Heart right ventricle (tissue), 16 donors: ENCODE results near the gene ZNF385C. TPM values are rescaled to one million over a fixed set of nuclear protein-coding genes. Genes with fewer than 3 reads are reported as not detected.
"Not testable (repeated sequence)": the region's sequence is repeated elsewhere in the genome, so short reads cannot be mapped to it uniquely, and the experiment has no call there.

Experiments used
- ATAC-seq, 8 donors: fragments of 200-7000 bp; cut with Tn5 transposase; one replicate each; pipeline ENCODE4 v1.9.1; 2020; ENCODE audit warnings: mild to moderate bottlenecking in 8 of 8, moderate library complexity in 8 of 8, moderate number of reproducible peaks in 1 of 8
- DNase-seq, 2 donors: peaks; one replicate each; pipeline ENCODE4 v3.0.0-alpha.2; 2020
- H3K27ac ChIP-seq, 10 donors: fragments of 200-600 bp; sonication (generic) in 2 of 10; one replicate each; pipeline versions ENCODE4 v1.5.0 to v1.8.0; 2020 to 2022; ENCODE audit warnings: mild to moderate bottlenecking in 3 of 10
- H3K27me3 ChIP-seq, 7 donors: fragments of 200-600 bp; one replicate each; pipeline ENCODE4 v1.8.0; 2021 to 2022; ENCODE audit warnings: mild to moderate bottlenecking in 2 of 7
- H3K36me3 ChIP-seq, 9 donors: fragments of 200-600 bp; sonication (generic) in 1 of 9; one replicate each; pipeline versions ENCODE4 v1.5.0 to v1.8.0; 2020 to 2022; ENCODE audit warnings: mild to moderate bottlenecking in 2 of 9
- H3K4me1 ChIP-seq, 9 donors: fragments of 200-600 bp; sonication (generic) in 1 of 9; one replicate each; pipeline versions ENCODE4 v1.5.0 to v1.8.0; 2020 to 2022; ENCODE audit warnings: mild to moderate bottlenecking in 4 of 9
- H3K4me3 ChIP-seq, 10 donors: fragments of 200-600 bp; sonication (generic) in 2 of 10; one replicate each; pipeline versions ENCODE4 v1.5.0 to v1.8.0; 2020 to 2022; ENCODE audit warnings: mild to moderate bottlenecking in 7 of 10, moderate library complexity in 2 of 10
- H3K9me3 ChIP-seq, 11 donors: fragments of 200-600 bp in 10 of 11; sonication (generic) in 2 of 11; one replicate each; pipeline versions ENCODE4 v1.5.0 to v1.8.0; 2013 to 2022; ENCODE audit warnings: mild to moderate bottlenecking in 2 of 11, control low read depth in 1 of 11, moderate library complexity in 1 of 11
- WGBS, 2 donors: extraction: QIAGEN DNeasy Blood & Tissue Kit; methylation state at CpG; one replicate each; pipeline ENCODE4 v1.1.7; 2013; ENCODE audit warnings: inconsistent platforms in 1 of 2; 5-methylcytosine and 5-hydroxymethylcytosine counted together
- intact Hi-C, 10 donors: fragments of 100-400 bp; cut with DNase I; formaldehyde crosslinking; loops; one replicate each; pipeline versions ENCODE4 v1.11.1 to v1.14.2; 2022
- long read RNA-seq, 3 donors: library from polyadenylated mRNA; unstranded; transcript quantifications; one replicate each; pipeline ENCODE4 v2.0.0, GENCODE V29; 2020 to 2021
- polyA plus RNA-seq, 2 donors: library from polyadenylated mRNA; stranded (reverse); fragments of 200-250 nt; gene quantifications; one replicate each; pipeline ENCODE4 v1.2.3, GENCODE V29; 2013
- total RNA-seq, 10 donors: library from RNA; stranded (reverse); fragmentation: NEBNext Ultra II Directional in 3 of 10; extraction: Animal tissue kit (Norgen Biotek cat#: 25700) in 3 of 10; gene quantifications; one replicate each; pipeline versions ENCODE4 v1.2.1 to v1.2.4, GENCODE V29; 2021 to 2023
- TF ChIP-seq, protein P1 (sequence below), 9 donors: fragments of 200-600 bp; sonication (generic) in 2 of 9; IDR thresholded peaks; one replicate each; pipeline versions ENCODE4 v1.5.0 to v1.8.0; 2021 to 2022; ENCODE audit warnings: antibody characterized with exemption in 9 of 9, mild to moderate bottlenecking in 5 of 9, moderate library complexity in 1 of 9
- donor health status: Arrhythmogenic right ventricular cardiomyopathy.
- donor health status: ischemic (EF 13 %, LVEDD 7.1; RV severe dilation, severe dysfunction).
- donor health status: healthy with polysubstance abuse.
- donor health status: DM: no; HTN: yes; CAD: no.
- donor health status: DM: no; HTN: no; CAD: no.
- donor health status: ischemic (EF 25% LVEDD 6.9; RV normal size, moderate dysfunction).
- donor health status: ischemic (EF 25% LVEDD 5.7; RV mildly dilated, moderate dysfunction).
- donor health status: healthy.
- donor health status: DM: yes; HTN: yes; CAD: no.
- donor health status: Ischemic cardiomyopathy.
- donor health status: ischemic (EF 35%, LVEDD 5.7; RV mildly dilated, moderate dysfunction).
- donor health status: nonischemic (EF 11% LVEDD 7.7; RV severe dilation, severe dysfunction).
- donor health status: DM: yes; HTN: yes; CAD: no.
- donor health status: PGD.
- donor health status: ischemic (EF 29% LVEDD 5.4; RV normal size, mild dysfunction).
- donor health status: nonischemic (EF 23%, LVEDD 6.1; RV moderate dilation, normal function).

Gene ZNF385C, protein sequence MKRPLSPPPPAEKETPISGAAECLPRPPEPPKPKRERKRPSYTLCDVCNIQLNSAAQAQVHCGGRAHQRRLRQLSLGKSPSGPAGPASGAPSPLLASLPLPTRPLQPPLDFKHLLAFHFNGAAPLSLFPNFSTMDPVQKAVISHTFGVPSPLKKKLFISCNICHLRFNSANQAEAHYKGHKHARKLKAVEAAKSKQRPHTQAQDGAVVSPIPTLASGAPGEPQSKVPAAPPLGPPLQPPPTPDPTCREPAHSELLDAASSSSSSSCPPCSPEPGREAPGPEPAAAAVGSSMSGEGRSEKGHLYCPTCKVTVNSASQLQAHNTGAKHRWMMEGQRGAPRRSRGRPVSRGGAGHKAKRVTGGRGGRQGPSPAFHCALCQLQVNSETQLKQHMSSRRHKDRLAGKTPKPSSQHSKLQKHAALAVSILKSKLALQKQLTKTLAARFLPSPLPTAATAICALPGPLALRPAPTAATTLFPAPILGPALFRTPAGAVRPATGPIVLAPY
- under 1 TPM in 9 of 10 donors, not detected in 1; 0.16 to 0.56 (median 0.24) TPM for total RNA-seq
- under 1 TPM; 0.09 to 0.29 TPM for polyA plus RNA-seq
- long read RNA-seq, donor 1 = 0 reads
- long read RNA-seq, donor 2 = 0 reads
- long read RNA-seq, donor 3 = 0 reads

DNA sequence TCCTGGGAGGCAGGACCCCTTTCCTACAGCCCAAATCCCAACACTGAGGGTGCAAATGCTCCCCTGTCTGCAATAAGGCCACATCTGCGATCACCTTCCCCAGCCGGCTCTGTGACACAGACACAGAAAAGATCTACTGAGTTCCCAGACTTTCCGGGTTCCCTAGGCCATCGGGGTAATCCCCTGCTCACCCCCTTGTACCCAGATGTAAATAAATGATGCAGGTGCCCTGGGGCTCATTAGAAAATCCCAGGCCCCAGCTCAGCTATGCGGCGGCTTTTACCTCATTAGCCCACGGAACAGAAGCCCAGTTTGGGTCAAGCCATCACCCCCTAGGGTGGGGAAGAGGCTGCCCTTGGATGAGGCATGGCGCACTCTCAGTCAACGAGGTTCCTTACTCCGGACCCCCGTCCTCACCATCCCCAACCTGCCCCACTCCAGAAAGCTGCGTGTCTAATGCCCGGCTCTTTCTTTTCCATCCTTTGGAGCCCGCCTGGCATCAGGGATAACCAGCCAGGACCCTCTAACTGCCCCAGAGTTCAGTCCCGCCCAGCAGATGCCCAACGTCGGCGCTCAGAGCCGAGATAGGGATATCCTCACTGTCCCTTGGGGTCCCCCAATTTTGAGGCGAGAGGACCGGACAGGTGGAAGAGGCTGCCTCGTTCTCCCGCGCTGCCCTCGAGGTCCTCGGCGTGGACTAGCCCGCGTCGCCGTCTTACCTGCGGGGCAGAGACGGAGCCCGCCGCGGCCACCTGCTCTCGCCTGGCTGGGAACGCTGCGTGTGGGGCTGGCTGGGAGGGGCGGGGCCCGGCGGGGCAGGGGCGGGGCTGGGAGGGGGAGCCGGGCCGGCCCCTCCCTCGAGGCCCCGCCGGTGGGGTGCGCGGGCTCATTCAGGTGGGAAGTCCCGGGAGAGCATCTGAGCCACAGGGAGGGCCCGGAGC, at the start of gene ZNF385C:
ZNF385C (minus strand) TSS at position 783 of the 941 bp plus-strand sequence. CDS start 35,417 bp downstream, outside the sequence.
- 10% methylated on average over 46 to 52 of the region's 52 CpGs for WGBS, 2 donors
- H3K27me3 ChIP-seq = peaks cover 5 to 36% (median 32%) of the 10 kb centered on the region in 7 donors
- H3K4me1 ChIP-seq = peaks cover 0 to 17% (median 10%) of the 10 kb centered on the region in 9 donors
- ATAC-seq (no peak), DNase-seq (no peak)
- peak within 1 kb of the TSS in 1 of 10 donors; percentile 5 for H3K4me3 ChIP-seq
- TF ChIP-seq, protein P1, sequence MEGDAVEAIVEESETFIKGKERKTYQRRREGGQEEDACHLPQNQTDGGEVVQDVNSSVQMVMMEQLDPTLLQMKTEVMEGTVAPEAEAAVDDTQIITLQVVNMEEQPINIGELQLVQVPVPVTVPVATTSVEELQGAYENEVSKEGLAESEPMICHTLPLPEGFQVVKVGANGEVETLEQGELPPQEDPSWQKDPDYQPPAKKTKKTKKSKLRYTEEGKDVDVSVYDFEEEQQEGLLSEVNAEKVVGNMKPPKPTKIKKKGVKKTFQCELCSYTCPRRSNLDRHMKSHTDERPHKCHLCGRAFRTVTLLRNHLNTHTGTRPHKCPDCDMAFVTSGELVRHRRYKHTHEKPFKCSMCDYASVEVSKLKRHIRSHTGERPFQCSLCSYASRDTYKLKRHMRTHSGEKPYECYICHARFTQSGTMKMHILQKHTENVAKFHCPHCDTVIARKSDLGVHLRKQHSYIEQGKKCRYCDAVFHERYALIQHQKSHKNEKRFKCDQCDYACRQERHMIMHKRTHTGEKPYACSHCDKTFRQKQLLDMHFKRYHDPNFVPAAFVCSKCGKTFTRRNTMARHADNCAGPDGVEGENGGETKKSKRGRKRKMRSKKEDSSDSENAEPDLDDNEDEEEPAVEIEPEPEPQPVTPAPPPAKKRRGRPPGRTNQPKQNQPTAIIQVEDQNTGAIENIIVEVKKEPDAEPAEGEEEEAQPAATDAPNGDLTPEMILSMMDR (IDR thresholded peaks at IDR 0.05) = no peak
- H3K36me3 ChIP-seq = peaks cover 0 to 11% (median 0%) of the 10 kb centered on the region in 9 donors
- H3K27ac ChIP-seq = no peak within 1 kb of the TSS
- no peaks in the 10 kb centered on the region for H3K9me3 ChIP-seq
- intact Hi-C loops = loop anchor here in 1 of 10 donors (5.0 kb wide), 2 partner anchors 36 to 136 kb away; no protein-coding TSS in a partner anchor

DNA sequence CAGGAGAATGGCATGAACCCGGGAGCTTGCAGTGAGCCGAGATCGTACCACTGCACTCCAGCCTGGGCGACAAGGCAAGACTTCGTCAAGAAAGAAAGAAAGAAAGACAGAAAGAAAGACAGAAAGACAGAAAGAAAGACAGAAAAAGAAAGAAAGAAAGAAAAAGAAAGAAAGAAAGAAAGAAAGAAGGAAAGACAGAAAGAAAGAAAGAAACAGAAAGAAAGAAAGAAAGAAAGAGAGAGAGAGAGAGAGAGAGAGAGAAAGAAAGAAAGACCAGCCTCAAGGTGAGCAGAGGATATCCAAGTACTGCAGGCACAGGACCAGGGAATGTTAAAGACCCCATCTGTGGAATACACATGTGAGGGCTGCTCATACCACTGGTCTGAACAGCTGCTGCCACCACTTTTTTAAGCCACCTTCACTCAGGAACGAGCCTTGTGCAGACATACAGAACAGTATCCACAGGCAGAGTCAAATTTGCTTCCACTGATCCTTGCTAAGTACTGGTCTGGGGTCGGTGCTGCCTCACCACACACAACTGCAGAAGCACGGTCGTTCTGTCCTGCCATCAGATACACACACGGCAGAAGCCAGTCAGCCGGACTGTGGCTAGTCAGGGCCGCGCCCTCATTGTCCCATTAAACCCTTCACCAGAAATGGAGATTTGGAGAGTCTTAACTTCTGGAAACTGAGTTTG, 48.8 kb upstream of the ZNF385C start:
- Histone ChIP-seq H3K36me3 (peaks cover 0 to 95% (median 8%) of the 10 kb centered on the region in 9 donors), H3K4me1 (peaks cover 5 to 48% (median 29%) of the 10 kb centered on the region in 9 donors), H3K27ac (no peak overlapping the region), H3K27me3 (no peaks in the 10 kb centered on the region), H3K4me3 (no peak overlapping the region), H3K9me3 (no peaks in the 10 kb centered on the region)
- no peak for DNase-seq
- intact Hi-C loops = no loop called here
- WGBS, 2 donors = 87 to 88% methylated on average over 13 of the region's 13 CpGs
- ATAC-seq = no peak
- TF ChIP-seq, protein P1 (IDR thresholded peaks at IDR 0.05) = no peak

DNA sequence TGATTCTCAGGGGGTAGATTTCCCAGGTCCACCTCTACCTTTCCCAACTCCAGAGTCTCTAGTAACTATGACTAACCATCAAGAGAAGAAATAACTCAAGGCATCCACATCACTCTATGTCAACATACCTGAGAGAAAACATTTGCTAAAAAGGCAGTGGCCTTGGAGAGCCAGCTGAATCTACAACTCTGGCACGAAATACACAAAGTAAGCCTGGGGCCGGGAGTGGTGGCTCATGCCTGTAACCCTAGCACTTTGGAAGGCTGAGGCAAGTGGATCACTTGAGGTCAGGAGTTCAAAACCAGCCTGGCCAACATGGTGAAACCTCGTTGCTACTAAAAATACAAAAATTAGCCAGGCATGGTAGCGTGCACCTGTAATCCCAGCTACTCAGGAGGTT, 44.9 kb upstream of the ZNF385C start:
- Histone ChIP-seq H3K4me1 (peaks cover 24 to 59% (median 48%) of the 10 kb centered on the region in 9 donors), H3K27ac (peak overlapping the region in 6 of 10 donors; percentile 36 to 70 (median 50)), H3K36me3 (peaks cover 0 to 84% (median 8%) of the 10 kb centered on the region in 9 donors)
- H3K9me3 ChIP-seq, intact Hi-C loops, H3K4me3 ChIP-seq, DNase-seq, ATAC-seq, H3K27me3 ChIP-seq: not testable (repeated sequence)
- WGBS, 2 donors = 92 to 94% methylated on average over 4 of the region's 4 CpGs

DNA sequence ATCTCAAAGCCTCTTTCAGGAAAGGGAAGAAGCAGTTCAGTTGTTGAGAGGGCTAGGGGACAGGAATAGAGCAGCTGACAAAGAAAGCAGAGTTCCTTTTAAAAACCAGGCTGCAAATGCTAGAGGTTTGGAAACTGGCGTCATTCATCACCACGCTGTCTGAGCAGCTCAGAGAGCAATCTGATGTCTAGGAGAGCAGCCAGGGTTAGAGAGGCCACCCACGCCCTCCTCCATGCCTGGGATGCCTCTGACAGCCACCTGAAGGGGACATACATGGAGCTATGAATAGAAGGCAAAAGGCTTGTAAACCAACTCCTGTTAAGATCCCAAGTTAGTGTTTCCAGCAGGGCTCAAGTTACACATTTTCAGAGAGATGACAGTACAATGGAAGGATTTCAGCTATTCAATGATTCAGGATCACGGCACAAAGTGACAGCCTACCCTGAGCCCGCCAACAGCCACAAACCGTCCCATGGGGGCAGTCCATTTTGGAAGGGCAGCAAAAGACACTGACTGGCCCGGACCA, 44.2 kb upstream of the ZNF385C start:
- WGBS, 2 donors = 43 to 58% methylated on average over 7 of the region's 7 CpGs
- Histone ChIP-seq H3K9me3 (no peaks in the 10 kb centered on the region), H3K4me1 (peaks cover 24 to 66% (median 54%) of the 10 kb centered on the region in 9 donors), H3K36me3 (peaks cover 0 to 79% (median 8%) of the 10 kb centered on the region in 9 donors), H3K27me3 (no peaks in the 10 kb centered on the region), H3K4me3 (no peak overlapping the region), H3K27ac (peak overlapping the region in 8 of 10 donors; percentile 25 to 70 (median 44))
- DNase-seq (no peak), ATAC-seq (peak; percentile 12 to 90 (median 74))
- TF ChIP-seq, protein P1 (IDR thresholded peaks at IDR 0.05) = no peak
- intact Hi-C loops = no loop called here
